ENCODE measurements around the gene MRRF.

The MRRF gene

GRCh38 chr9:122354536-122355199, 90.0 kb downstream of the MRRF start:
- peak in 1 of 2 experiments; percentile 41 for DNase-seq (ENCODE audit: low read depth in 1 of 2, low spot score in 1 of 2)
- H3K4me3 ChIP-seq (replicated peaks; ENCODE audit: insufficient read depth, low read length), result no peak overlapping the region
- no peak for TF ChIP-seq REST (IDR thresholded peaks at IDR 0.05; ENCODE audit: insufficient replicate concordance, low read depth)
- no peak for TF ChIP-seq CTCF (IDR thresholded peaks at IDR 0.05; ENCODE audit: insufficient read depth, low read length)
- no peak for TF ChIP-seq SPI1 (IDR thresholded peaks at IDR 0.05; ENCODE audit: borderline replicate concordance, low read depth)
- no peak for TF ChIP-seq GABPA (IDR thresholded peaks at IDR 0.05; ENCODE audit: low read depth)
- TF ChIP-seq POLR2AphosphoS5 (IDR thresholded peaks at IDR 0.05; ENCODE audit: low read depth), result no peak

GRCh38 chr9:122355336-122355875, 90.7 kb downstream of the MRRF start:
- no peak for DNase-seq (ENCODE audit: low read depth in 1 of 2, low spot score in 1 of 2)
- Histone ChIP-seq H3K27ac (replicated peaks) (no peak overlapping the region), H3K27me3 (ENCODE audit: insufficient read depth, poor library complexity, severe bottlenecking) (no peaks in the 10 kb centered on the region), H3K4me3 (replicated peaks; ENCODE audit: insufficient read depth, low read length) (no peak overlapping the region)
- TF ChIP-seq REST (IDR thresholded peaks at IDR 0.05; ENCODE audit: insufficient replicate concordance, low read depth) (no peak), CTCF (IDR thresholded peaks at IDR 0.05; ENCODE audit: insufficient read depth, low read length) (no peak)

More at GRCh38 chr9:122354536-122355199, 90.0 kb downstream of the MRRF start:
- no peak overlapping the region for H3K27ac ChIP-seq (replicated peaks)
- no peaks in the 10 kb centered on the region for H3K27me3 ChIP-seq (ENCODE audit: insufficient read depth, poor library complexity, severe bottlenecking)

- Histone ChIP-seq H3K27me3 (ENCODE audit: insufficient read depth, poor library complexity, severe bottlenecking) (no peaks in the 10 kb centered on the region), H3K27ac (replicated peaks) (no peak overlapping the region), H3K4me3 (replicated peaks; ENCODE audit: insufficient read depth, low read length) (no peak overlapping the region)
- no peak for DNase-seq (ENCODE audit: low read depth in 1 of 2, low spot score in 1 of 2)
- TF ChIP-seq REST (IDR thresholded peaks at IDR 0.05; ENCODE audit: insufficient replicate concordance, low read depth) (no peak), POLR2AphosphoS5 (IDR thresholded peaks at IDR 0.05; ENCODE audit: low read depth) (no peak), SPI1 (IDR thresholded peaks at IDR 0.05; ENCODE audit: borderline replicate concordance, low read depth) (no peak), CTCF (IDR thresholded peaks at IDR 0.05; ENCODE audit: insufficient read depth, low read length) (peak; percentile 18)
Observed at GRCh38 chr9:122356627-122357026, 91.9 kb downstream of the MRRF start.
